Stimulated activated CD8-positive, alpha-beta memory T cell treated with anti-CD3 and anti-CD28 coated beads, Interleukin-2, amount 100 ng/mL, for 48 hours (primary cell): ENCODE results near the gene HIC2.
A peak's percentile ranks its signal among the peaks of the same experiment; 100 is the strongest.
"Not testable (repeated sequence)": the region's sequence is repeated elsewhere in the genome, so short reads cannot be mapped to it uniquely, and the experiment has no call there.

Experiments used
- DNase-seq, 2 donors: peaks; one replicate each; pipeline ENCODE4 v3.0.0-alpha.2; 2020; ENCODE audit warnings: low read depth in 2 of 2

The HIC2 gene

GRCh38 chr22:21449531-21450319 is 32.6 kb downstream of the HIC2 start:
- no peak for DNase-seq

- DNase-seq: no peak
Observed at GRCh38 chr22:21450320-21450831, 33.2 kb downstream of the HIC2 start.

- no peak for DNase-seq
Observed at GRCh38 chr22:21450858-21451353, 33.7 kb downstream of the HIC2 start.

GRCh38 chr22:21451545-21452520 is 34.7 kb downstream of the HIC2 start:
- DNase-seq: no peak

- DNase-seq: not testable (repeated sequence)
Observed at GRCh38 chr22:21452666-21453065, 35.5 kb downstream of the HIC2 start.

GRCh38 chr22:21454998-21455333 is 37.8 kb downstream of the HIC2 start:
- DNase-seq: not testable (repeated sequence)

GRCh38 chr22:21455334-21456089 is 38.3 kb downstream of the HIC2 start:
- DNase-seq: no peak

- DNase-seq: no peak
Observed at GRCh38 chr22:21457023-21457787, 40.0 kb downstream of the HIC2 start.

GRCh38 chr22:21462672-21463071 is 45.5 kb downstream of the HIC2 start:
- not testable (repeated sequence) for DNase-seq

GRCh38 chr22:21467337-21468193 is 50.4 kb downstream of the HIC2 start, which contains the start of gene TMEM191C:
TSS of gene TMEM191C (plus strand) at chr22:21467387. CDS start at chr22:21467460, 73 bp downstream.
- DNase-seq: not testable (repeated sequence)

- DNase-seq: peak; percentile 65 to 85
Observed at GRCh38 chr22:21468194-21469096, 51.3 kb downstream of the HIC2 start.

- DNase-seq: not testable (repeated sequence)
Observed at GRCh38 chr22:21469097-21469994, 52.2 kb downstream of the HIC2 start.

GRCh38 chr22:21472984-21473383 is 55.8 kb downstream of the HIC2 start:
- DNase-seq: not testable (repeated sequence)

GRCh38 chr22:21473664-21474063 is 56.5 kb downstream of the HIC2 start:
- not testable (repeated sequence) for DNase-seq

- not testable (repeated sequence) for DNase-seq
Observed at GRCh38 chr22:21484039-21484438, 66.9 kb downstream of the HIC2 start.

GRCh38 chr22:21487723-21488122 is 70.6 kb downstream of the HIC2 start:
- not testable (repeated sequence) for DNase-seq

GRCh38 chr22:21489149-21489680 is 72.0 kb downstream of the HIC2 start:
- DNase-seq: not testable (repeated sequence)
